GM18907 (cell line): Measurements from ENCODE around the gene SPDYE1.

Experiments
- ATAC-seq: cut with Tn5 transposase; IDR thresholded peaks from one replicate; pipeline ENCODE4 v1.9.1; 2021; ENCODE audit warnings: mild to moderate bottlenecking, moderate library complexity; ENCODE audit not compliant: unreplicated experiment

The SPDYE1 gene

GRCh38 chr7:44042221-44042620 is 44.5 kb downstream of the SPDYE1 start:
- ATAC-seq: no peak

- no peak for ATAC-seq
These were observed 46.2 kb downstream of the SPDYE1 start for GRCh38 chr7:44043902-44044301.

DNA sequence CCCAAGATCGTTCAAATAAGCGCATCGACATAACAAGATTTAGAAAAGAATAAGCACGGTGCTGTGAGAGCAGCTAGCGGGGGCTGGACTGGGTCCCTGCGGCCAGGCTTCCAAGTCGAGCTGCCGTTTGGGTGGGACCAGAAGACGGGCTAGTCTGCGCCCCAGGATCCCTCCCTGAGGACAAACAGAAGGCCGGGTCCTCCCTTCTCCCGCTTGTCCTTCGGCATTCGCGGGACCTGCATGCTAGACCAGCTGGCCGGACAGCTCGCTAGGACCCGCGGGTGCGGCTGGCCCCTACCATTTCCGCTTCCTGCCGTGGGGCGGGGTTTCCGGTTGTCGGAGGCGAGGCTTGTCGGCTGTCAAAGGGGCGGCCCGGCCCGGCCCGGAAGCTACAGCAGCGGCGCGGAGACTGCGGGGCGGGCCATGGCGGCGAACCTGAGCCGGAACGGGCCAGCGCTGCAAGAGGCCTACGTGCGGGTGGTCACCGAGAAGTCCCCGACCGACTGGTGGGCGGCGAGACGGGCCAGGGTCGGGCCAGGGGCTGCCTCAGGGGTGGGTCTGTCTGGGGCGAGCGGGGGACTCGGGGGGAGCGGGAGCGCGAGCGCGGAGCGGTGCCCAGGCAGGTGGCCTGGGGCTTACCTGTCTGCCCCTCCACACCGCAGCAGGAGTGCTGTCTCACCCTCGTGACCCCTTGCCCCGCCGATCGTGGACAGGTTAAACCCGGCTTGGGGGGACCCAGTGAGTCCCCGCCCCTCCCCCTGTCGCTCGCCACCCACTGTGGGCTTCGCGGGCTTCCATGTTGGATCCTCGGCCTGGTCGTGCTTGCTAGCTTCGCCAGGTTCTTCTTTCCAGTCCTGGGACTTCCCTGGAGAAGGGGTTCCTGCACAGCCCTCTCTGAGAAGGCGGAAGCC is 46.9 kb downstream of the SPDYE1 start, which contains the start of gene DBNL:
TSS of gene DBNL (plus strand) at position 388 of the 911 bp plus-strand sequence. CDS start at position 424, 36 bp downstream.
- peak; percentile 70 for ATAC-seq

DNA sequence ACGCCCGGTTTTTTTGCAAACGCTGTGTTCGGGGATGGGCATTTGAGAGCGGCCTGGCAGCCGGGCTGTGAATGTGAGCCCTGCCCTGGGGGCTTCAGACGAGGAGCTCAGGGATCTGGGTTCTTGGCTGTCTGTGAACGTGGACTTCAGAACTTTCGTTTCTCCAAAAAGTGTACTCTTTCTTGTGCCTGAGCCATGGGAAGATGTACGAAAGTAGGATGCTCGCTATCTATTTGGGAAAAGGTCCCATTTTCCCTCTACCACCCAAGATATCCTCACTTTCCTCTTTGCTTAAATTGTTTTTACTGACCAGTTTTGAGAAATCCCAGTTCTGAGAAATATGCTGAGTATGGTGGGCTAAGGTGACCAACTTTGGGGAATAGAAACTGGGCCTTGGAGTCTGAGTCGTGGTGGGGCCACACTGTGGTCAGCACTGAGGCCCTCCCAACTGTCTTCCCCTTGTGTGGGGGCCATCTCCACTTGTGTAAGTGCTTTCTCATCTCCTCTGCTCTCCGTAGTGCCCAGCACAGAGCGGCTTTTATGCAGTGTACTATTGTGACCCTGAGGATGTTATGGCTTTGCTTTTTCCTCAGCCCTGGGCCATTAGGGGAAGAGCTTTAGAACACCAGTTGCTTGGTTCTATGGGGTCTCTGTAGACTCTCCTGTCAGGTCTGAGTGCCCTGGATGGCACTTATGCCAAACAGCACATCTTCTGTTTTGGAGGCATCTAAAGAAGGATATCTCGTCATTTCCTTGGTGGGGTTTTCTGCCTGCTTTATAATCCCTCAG is 47.7 kb downstream of the SPDYE1 start:
- ATAC-seq: peak; percentile 7

DNA sequence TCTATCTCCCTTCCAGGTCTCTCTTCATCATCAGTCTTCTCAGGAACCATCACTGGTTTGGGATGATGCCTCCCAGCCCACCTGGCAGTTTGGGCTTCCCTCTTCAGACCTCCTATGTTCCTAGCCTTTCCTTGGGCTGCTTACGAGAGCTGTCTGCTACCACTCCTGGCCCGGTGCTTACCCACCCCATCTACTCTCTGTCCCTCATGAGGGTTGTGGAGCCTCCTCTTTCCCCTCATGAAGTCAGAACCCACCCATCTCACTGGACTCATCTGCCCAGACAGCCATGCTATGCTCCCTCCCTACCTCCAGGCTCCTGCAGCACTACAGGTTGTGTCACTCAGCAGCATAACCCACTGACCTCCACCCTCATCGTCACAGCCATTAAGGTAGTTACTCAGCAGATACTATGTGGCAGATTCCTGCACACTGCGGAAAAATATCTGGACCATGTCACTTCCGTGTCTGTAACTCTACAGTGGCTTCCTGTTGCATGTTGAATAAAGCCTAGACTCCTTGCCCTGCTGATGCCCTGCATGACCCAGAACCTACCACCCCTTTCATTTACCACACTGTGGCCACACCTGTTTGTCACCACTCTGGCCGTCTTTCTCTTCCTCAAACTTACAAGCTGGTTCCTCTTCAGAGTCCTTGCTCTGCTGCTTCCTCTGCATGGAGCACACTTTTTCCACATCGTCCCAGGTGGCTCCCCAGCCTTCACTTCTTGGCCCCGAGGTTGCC is 48.8 kb downstream of the SPDYE1 start:
- peak; percentile 76 for ATAC-seq

DNA sequence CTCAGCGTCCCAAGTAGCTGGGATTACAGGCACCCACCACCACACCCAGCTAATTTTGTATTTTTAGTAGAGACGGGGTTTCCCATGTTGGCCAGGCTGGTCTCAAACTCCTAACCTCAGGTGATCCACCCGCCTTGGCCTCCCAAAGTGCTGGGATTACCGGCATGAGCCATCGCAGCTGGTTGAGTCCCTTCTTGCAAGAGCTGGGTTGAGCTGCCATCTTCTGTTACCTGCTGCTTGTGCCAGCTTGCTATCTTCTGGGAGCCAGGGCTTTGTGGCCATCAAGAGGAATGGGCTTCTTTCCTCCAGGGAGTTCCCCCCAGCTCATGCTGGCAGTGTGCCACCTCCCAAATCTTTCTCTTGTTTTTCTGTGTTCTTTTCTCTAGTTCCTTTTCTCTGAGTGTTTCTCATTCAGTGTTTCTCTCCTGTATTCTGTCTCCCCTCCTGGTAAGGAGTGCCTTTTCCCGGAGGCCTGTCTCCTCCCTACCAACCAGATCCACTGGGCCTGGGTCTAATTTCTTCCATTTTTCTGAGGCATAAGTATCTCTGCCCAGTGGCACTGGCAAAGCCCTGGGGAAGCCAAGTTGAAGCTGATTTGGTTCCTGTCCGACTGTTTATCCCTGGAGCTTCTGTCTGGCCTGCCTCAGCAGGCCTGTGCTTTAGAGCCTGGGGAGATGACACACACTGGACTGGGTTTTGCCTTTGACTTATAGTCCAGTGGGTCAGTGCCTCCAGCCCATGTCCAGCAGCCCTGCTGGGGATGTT is 50.5 kb downstream of the SPDYE1 start:
- no peak for ATAC-seq

DNA sequence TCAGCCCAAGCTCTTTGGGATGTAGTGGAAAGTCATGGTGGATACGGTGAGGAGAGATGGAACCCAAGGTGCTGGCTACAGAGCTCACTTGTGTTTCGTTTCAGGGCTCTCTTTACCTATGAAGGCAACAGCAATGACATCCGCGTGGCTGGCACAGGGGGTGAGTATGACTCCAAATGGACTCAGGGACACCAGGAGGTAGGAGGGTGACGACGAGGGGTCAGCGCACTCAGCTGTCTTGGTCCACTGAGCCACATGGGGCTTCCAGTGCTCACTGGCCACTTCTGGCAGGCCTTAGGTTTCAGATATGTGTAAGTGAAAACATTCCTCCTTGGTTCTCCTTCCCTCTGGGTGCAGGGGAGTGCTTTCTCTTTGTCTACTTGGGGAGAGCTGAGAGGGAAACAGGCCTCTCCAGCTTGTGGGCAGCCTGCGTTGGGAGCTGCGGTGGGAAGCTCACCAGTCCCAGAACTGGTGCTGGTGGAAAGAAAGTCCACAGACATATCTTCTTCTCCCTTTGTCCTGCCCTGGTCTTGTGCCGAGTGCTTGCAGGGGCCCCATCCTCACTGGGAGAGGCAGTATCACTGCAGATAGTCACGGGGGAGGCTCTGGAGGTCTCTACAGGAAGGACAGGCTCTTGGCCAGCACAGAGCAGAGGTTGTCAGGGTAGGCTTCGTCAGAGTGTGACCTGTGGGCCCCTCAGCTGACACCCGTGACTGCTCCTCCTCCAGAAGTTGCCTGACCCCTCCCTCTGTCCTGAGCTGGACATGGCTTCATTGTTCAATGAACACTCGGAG is 52.6 kb downstream of the SPDYE1 start:
- ATAC-seq: no peak

GRCh38 chr7:44050915-44051560 is 53.3 kb downstream of the SPDYE1 start:
- ATAC-seq: no peak

DNA sequence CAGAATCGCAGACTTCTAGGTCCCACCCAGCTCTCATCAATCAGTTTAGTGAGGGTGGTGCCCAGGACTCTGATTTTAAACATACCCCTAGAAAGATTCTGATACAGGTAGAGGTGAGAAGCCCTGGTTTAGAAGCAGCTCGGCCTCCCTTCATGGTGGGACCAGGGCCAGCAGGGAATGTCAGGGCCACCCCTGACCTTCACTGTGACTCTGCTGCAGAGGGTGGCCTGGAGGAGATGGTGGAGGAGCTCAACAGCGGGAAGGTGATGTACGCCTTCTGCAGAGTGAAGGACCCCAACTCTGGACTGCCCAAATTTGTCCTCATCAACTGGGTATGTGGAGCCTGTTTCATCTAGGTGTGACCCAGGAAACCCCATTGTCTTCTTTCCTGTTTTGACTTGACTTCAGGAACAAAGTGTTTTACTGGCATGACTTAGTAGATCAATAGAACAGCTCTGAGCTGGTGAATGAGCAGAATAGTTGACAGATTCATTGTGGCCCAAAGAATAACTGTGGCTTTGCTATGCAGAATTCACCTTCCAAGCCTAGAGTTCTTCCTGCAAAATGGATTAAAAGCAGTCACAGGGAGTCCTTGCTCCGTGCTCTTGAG is 54.0 kb downstream of the SPDYE1 start:
- ATAC-seq: no peak

DNA sequence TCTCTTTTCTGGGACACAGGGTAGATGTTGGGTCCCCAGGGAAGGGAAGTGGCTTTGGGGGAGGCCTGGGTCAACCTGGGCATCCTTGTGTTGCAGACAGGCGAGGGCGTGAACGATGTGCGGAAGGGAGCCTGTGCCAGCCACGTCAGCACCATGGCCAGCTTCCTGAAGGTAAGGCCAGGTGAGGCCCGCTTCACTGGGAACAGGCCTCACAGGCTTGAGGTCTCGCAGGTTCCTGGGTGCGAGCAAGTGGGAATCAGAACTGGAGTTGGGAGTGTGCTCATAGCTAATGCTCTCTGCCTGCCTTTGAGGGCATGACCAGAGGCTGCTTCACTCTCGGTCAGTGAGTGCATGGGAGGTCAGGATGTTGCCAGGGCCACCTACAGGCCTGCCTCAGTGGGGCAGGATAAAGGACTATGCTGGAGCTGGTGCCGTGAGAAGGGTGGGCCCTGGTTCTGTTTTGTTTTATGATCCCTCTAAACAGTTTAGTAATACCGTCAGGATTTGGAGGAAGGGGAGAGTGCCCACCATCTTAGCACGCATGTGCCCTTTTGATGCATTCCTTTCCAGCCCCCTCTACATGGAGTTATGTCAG is 55.2 kb downstream of the SPDYE1 start:
- ATAC-seq: no peak

DNA sequence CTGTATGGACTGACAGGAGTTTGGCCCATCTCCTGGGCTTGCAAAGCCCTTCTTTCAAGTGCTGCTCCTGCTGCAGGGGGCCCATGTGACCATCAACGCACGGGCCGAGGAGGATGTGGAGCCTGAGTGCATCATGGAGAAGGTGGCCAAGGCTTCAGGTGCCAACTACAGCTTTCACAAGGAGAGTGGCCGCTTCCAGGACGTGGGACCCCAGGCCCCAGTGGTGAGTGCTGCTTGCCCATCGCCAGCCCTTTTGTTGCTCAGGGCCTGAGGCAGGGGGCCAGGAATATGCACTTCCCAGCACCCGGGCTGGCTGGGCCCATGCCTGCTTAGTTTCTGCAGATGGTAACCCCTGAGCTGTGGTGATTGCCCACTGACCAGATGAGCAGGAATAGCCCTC is 59.0 kb downstream of the SPDYE1 start:
- ATAC-seq: no peak

DNA sequence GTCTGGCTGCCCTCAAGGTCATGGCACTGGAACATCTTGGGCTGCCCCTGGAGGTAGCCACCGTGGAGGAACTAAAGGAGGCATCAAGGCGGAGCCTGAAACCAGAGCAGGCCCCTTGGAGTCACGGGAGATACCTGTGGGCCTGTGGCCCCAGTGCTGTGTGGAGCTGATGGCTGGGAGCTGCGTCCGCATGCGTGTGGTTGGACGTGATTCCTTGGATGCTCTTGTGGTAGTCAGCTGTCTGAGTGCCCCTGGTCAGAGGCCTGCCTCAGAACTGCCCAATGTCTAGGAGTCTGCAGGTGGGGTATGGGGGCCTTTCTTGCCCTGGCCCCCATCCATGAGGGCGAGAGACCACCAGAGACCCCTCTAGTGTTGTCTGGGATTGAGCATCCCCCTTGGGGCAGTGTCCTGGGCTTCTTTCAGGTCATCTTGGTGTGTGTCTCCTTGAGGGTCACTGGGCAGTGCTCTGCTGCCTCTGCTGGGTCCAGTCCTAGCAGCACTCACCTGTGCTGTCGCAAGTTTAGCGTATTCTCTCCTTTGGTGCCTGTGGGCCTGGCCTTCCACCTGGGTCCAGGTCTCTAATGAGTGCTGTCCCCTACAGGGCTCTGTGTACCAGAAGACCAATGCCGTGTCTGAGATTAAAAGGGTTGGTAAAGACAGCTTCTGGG is 59.6 kb downstream of the SPDYE1 start:
- ATAC-seq: no peak

DNA sequence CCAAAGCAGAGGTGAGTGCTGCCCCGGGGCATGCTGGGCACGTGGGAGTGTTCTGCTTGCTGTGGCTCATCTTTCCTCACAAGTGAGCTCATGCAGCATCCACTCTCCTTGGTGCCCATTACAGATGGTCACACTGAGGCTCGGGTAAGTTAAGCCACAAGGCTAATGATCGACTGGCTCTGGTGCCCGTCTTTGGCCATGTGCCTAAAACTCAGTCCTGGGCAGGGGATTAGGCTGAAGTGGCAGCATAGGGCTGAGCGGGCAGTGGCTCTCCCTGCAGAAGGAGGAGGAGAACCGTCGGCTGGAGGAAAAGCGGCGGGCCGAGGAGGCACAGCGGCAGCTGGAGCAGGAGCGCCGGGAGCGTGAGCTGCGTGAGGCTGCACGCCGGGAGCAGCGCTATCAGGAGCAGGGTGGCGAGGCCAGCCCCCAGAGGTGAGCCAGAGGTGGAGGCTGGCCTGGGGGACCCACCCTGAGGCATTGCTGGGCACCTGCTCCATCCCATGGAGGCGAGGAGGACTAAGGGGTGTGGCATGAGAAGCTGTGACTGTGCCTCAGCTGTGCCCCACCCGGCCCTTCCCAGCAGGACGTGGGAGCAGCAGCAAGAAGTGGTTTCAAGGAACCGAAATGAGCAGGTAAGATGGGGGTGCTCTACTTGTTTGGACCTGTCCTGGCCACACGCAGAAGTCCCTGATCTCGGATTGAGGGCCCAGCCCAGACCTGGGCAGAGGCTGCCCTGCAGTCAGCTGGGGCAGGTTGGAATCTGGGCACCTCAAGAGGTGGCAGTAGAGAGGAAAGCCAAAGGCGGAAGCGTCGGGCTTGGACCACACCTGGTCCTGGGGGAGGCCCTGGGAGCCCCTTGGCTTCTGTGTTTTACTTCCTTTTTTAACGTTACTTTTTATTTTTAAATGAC is 60.4 kb downstream of the SPDYE1 start:
- no peak for ATAC-seq

DNA sequence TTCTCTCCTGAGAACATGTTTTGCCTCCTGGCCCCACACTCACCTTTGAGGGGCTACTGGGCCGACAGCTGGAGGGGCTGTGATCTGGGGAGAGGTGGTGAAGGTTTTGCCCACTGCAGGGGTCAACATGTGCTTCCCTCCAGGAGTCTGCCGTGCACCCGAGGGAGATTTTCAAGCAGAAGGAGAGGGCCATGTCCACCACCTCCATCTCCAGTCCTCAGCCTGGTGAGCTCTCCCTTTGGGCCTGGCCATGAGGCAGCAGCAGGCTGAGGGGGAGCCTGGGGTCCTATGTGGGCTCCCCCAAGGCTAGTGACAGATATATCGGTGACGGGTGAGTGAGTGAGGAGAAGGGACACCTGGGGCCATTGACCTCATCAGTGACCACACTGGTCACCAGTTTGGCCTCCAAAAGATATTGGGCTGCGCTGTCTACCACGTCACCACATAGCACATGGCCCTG is 61.1 kb downstream of the SPDYE1 start:
- no peak for ATAC-seq

DNA sequence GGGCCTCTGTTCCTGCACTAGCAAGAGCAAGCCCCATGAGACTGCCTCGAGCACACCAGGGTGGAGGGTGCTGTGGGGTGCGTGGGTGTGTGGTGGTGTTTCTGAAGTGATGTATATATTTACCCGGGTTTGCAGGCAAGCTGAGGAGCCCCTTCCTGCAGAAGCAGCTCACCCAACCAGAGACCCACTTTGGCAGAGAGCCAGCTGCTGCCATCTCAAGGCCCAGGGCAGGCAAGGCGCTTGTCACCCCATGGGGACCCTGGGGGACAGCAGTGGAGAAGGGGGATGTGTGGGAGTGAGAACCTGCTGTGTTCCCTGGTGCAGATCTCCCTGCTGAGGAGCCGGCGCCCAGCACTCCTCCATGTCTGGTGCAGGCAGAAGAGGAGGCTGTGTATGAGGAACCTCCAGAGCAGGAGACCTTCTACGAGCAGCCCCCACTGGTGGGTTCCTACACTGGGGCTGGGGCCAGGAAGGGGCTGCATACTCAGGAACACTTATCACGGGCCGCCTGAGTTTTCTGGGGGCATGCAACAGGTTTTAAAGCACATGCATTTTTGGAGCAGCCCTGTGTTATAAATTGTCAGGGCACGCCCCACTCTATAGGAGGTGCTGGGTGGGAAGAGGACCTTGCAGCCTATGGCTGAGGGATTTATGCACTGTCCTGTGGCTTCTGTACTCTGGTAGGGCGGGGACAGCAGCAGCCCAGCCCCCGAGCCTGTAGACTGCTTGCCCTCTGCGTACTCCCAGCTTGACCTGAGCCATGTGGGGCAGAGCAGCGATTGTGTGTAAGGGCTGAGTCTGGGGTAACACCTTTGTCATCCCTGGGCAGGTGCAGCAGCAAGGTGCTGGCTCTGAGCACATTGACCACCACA is 61.8 kb downstream of the SPDYE1 start:
- ATAC-seq: no peak
